SKM-1 treated with dmso at 0.1 percent for 144 hours (cell line): ENCODE results near the gene ZC3HAV1L.
A peak's percentile ranks its signal among the peaks of the same experiment; 100 is the strongest.
"Not testable (repeated sequence)": the region's sequence is repeated elsewhere in the genome, so short reads cannot be mapped to it uniquely, and the experiment has no call there.

ENCODE experiments used
- DNase-seq: peaks from one replicate; lab custom pipeline; 2025; ENCODE audit not compliant: unreplicated experiment; lab: John Stamatoyannopoulos, UW

Gene ZC3HAV1L, protein sequence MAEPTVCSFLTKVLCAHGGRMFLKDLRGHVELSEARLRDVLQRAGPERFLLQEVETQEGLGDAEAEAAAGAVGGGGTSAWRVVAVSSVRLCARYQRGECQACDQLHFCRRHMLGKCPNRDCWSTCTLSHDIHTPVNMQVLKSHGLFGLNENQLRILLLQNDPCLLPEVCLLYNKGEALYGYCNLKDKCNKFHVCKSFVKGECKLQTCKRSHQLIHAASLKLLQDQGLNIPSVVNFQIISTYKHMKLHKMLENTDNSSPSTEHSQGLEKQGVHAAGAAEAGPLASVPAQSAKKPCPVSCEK

DNA sequence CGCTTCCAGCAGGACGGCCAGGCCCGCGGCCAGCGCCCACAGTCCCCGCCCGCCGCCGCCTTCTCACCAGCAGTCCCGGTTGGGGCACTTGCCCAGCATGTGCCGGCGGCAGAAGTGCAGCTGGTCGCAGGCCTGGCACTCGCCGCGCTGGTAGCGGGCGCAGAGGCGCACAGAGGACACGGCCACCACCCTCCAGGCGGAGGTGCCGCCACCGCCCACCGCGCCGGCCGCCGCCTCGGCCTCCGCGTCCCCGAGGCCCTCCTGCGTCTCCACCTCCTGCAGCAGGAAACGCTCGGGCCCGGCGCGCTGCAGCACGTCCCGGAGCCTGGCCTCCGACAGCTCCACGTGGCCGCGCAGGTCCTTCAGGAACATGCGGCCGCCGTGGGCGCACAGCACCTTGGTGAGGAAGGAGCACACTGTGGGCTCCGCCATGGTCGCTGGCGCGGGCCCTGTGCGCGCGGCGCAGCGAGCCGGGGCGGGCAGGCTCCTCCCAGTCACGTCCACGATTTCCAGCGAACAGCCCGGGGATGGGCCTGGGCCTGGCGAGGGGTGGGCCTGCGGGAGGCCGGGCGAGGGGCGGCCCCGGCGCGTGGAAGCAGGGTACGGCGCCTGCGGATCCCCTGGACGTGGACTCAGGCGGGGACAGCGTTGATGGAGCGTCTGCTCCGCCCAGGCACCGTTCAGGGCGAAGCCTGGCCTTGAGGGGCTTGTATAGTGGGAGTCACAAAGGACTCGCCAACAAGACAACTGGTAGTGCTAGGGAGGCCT is at the start of gene ZC3HAV1L:
Gene ZC3HAV1L (minus strand): TSS at position 457 of the 768 bp plus-strand sequence. CDS start 25 bp downstream, at position 432.
- DNase-seq: no peak

DNA sequence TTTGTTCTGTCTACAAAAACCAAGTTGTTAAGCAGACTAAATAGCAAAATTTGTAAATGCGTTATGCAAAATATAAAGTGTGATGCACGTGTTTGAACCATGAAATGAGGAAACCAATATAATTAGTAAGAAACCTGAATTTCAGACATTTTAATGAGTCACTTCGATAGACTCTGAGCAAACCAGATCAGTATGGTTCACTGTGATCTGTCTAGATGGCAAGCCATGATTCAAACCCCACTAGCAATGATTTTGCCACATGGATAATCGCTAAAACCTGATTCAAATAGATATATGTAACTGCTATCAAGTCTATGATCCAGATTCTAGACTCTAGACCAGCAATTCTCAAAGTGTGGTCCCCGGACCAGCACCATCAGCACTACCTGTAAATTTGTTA is 48.9 kb upstream of the ZC3HAV1L start:
- no peak for DNase-seq

- no peak for DNase-seq
Observed at GRCh38 chr7:139081584-139081983, 45.7 kb upstream of the ZC3HAV1L start.

DNA sequence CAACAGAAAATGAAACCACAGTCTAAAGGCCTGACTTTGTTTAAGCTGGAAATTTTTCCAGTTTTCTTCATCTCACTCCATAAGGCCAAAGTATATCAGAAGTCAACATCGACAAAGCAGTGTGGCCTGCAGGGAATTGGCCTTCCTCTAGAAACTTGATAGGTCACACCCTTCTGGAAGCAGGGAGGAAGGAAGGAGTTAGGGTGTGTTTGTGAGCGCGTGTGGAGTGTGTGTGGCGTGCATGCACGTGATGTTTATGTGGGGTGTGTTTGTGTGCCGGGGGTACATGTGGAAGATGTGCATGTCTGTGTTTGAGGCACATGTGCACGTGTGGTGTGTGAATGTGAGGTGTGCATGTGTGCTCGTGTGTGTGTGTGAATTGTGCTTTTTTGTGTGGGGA is 45.1 kb upstream of the ZC3HAV1L start:
- DNase-seq: no peak

- no peak for DNase-seq
Observed at GRCh38 chr7:139079861-139080260, 44.0 kb upstream of the ZC3HAV1L start.

DNA sequence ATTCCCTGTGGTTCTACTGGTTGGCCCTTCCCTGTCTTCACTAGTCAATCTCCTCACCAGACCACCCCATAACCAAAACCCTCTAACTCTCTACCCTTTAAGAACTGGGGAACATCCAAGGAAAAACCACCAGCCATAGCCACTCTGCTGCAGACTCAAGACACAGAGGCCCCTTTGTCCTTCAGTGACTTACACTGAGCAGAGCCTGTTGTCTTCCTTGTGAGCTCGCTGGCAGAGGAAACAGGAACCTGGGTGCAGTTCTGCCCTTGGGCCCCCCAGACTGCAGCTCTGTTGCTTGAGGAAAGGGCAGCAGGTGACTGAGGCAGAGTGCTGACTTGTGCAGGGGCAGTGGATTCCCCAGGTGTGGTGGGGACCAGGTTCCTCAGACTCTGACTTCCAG is 43.1 kb upstream of the ZC3HAV1L start:
- DNase-seq: no peak

DNA sequence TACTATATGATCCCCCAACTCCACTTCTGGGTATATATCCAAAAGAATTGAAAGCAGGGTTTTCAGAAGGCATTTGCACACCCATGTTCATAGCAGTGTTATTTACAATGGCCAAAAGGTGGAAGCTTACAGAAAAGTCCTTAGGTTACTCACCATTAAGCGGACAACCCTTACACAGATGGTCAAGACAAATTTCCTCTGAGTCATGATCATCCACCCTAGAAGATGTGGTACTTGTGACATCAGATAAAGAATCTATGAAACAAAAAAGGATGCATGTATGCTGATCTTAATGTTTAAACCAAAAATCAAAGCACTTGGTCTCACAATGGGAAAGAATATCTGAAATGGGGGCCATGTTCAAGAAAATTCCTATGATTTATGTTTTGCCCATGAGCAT is 42.6 kb upstream of the ZC3HAV1L start:
- no peak for DNase-seq

DNA sequence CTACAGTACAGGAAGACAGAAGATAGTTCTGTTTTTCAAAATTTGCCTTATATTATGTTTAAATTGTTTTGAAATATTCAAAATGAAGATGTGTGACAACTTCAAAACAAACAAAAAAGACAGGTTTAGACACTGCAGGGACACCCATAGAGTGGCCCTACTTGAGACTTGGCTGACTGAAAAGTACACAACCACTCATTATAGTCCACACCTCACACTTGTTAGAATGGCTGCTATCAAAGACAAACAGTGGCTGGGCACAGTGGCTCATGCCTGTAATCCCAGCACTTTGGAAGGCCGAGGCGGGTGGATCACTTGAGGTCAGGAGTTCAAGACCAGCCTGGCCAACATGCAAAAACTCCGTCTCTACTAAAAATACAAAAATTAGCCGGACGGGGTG is 41.9 kb upstream of the ZC3HAV1L start:
- not testable (repeated sequence) for DNase-seq

DNA sequence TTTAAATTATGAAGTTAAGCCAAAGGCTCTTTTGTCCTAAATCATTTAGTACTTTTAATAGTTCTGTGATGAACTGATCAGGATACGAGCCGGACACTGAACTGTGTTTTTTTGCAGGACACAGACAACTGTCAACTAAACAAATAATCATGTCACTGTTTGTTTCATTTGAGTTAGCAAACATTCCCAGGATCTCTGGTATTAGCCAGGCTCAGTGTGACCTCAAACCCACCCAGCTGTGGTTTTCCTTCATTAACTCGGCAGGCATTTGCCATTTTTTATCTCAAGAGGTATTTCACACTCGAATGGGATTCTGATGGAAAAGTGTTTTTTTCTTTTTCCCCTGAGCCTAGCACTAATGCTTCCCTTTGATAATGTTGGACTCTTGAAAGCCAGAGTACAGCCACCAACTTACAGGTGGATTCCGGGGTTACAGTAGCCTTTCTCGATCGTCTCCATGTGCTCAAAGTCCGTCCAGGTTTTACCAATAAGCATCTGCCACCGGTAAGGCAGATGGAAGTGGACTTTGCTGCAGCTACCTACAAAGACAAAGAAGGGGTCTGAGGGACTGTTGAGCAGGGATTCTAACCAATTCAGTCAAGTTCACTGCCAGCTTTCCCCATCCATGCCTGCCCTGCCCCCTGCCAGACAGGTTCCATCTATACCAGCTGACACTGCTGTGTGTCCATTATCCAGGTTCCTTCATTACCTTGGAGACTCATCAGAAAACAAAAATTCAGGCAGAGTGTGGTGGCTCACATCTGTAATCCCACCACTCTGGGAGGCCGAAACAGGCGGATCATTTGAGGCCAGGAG is 40.2 kb upstream of the ZC3HAV1L start:
- no peak for DNase-seq

DNA sequence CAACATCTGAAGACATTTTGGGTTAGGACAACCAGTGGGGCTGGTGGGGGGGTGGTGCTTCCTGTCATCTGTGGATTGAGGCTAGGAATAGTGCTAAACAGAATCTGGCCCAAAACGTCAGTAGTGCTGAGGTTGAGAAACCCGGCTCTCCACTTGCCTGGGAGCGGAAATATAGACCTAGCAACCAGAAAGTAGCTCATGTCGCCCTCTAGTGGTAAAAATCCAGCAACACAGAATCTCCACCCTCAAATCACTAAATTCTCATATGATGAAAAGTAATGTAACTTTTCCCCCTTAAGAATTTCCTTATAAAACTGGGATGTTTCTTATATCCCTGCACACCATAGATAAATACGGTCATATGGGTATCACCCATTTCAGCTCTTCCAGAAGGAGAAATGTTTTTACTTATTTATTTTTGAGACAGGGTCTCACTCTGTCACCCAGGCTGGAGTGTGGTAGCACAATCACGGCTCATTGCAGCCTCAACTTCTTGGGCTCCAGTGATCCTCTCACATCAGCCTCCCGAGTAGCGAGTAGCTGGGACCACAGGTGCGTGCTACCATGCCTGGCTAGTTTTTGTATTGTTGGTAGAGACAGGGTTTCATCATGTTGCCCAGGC is 39.3 kb upstream of the ZC3HAV1L start:
- peak; percentile 74 for DNase-seq

- DNase-seq: peak; percentile 5
Observed at GRCh38 chr7:139072796-139073195, 37.0 kb upstream of the ZC3HAV1L start.

DNA sequence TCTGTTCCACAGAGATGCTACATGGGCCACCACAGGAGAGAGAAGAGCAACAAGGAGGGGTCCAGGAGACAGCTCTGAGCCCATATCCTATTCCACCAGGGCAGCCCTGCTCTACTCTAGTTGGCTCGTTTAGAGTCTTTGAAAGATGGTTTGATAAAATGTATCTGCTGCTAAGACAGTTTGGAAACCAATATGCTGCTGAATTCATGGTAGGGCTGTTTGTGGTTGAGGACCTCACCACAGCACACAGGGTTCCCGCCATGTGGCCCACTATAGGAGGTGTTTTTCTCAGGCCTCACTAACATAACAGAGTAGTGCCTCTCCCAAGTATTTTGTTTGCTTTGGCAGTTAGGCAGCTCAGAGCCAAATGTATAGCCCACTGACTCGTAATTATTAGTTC is 35.8 kb upstream of the ZC3HAV1L start:
- no peak for DNase-seq

DNA sequence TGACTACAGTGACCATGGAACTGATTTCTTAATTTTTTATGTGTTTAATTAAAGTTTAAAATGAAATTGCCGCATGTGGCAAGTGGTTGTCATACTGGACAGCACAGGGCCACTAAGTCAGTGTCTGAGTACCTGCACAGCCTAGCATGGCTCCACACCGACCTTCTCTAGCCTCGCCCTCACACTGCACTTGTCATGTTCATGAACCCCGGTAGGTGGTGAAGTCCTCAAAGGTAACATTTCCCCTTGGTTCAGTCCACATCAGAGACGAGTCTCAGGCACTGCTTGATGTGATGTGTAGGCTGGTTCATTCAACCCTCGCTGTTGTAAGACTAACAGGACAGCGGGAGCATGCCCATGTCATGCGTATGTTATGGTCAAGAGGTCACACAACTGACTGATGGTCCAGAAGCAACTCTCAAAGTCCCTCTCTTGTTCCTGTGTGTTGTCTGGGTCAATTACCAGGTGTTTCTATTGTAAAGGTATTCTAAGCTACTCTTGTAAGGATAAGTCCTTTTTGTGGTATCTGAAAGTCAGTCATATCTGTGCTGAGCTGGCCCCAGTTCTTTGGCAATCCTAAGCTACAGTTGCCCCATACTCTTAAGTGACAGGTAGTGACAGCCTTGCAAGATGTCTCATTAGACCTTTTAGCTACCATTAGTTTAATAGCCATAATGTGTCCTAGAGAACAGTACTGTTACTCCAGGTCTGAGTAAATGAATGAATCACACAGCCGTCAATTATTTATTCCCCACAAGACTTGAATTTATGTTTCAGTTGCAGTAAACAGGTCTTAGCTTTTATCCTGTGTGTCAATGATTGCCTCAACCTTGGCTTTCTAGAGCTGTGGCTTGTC is 32.9 kb upstream of the ZC3HAV1L start:
- no peak for DNase-seq

- no peak for DNase-seq
Observed at GRCh38 chr7:139066315-139066714, 30.5 kb upstream of the ZC3HAV1L start.

- DNase-seq: no peak
Observed at GRCh38 chr7:139065323-139065722, 29.5 kb upstream of the ZC3HAV1L start.

DNA sequence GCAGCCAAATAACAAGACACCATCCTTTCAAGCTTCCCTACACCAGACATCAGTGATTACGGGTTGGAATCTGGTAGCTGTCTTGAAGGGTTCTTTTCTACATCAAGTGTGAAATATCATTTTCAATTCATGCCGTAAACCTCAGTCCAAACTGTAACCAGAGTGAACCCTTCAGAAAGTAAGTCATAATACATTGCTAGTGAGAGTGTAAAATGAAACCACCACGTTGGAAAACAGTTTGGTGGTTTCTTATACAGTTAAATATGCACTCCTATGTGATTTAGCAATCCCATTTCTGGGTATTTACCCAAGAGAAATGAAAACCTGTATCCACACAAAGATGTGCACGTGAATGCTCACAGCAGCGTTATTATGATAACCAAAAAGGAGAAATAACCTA is 25.6 kb upstream of the ZC3HAV1L start:
- no peak for DNase-seq

DNA sequence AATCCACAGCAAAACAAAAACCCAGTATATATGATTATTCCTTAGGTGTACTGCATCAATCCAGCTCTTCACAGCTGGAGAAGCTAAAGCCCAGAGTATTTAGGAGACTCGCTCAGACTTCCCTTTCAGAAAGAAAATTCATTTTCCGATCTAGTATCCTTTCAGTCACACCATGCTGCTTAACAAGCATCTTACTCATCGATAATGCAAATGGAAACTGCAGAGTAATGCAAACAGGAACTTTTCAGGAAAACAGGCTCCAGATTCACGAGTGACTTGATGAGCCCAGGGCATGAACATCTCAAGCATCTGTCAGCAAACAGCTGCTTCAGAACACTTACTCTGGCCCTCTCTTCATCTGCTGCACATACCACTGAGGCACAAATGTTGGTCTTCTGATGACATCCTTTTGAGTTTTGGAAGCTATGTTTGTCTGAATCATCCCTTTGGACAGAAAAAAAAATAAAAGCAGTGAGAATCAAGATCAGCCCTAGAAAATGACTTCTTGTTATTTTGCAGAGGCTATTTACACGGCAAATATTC is 24.9 kb upstream of the ZC3HAV1L start:
- no peak for DNase-seq

DNA sequence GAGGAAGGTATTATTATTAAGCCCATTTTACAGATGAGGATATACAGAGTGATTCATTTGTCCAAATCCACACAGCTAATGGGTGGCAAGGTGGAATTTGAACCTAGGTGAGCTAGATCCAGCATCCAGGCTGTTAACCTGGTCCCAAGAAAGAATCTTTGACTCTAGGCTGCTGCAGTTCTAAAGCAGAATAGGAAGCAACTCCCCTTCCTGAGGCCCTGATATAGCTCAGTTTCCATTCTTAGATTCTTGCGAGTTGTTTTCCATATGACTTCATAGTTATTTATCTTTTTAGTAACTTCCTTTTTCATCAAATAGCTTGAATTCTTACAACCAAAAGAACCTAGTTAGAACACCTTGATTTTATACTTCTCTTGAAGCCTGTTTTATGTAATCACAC is 24.1 kb upstream of the ZC3HAV1L start:
- no peak for DNase-seq

DNA sequence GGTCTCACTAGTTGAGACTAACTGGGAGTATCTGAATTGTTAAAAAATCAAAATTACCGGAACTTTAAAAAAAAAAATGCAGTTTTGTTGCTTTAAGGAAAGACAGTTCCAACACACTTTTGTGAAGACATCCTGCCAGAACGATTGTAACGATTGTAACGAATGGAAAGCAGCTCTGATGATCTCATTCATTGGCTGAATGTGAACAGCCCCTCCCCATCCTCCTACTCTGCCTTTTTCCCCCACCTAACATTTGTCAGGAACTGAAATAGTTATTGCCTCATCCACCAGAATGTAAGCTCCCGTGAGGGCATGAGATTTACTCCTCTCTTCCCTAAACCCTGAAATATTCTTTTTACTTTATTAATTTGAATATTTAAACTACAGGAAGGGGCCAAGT is 23.1 kb upstream of the ZC3HAV1L start:
- no peak for DNase-seq

GRCh38 chr7:139055674-139056073 is 19.8 kb upstream of the ZC3HAV1L start:
- DNase-seq: no peak
